ENCODE data around the gene CHST9.

DNA sequence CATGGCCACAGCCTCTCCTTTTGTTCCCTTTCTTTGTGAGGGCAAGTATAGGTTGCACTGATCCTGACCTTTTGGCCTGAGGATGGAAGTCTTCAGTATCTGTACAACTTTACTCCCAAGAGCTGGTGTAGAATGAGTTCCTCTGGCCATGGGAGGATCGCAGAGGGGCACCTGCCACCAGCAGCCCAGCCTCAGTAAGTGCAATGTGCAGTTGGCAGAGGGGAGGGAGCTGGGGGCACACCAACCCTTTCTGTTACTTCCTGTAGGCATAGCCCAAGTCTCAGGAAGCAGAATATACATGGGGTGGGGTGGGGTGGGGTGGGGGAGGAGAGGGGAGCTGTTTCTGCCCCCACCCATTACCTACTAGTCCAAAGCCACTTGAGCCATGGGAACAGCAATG, 254.5 kb downstream of the CHST9 start:
- TF ChIP-seq BHLHE40 (IDR thresholded peaks at IDR 0.05; ENCODE audit: borderline replicate concordance) (no peak), FOXM1 (IDR thresholded peaks at IDR 0.05; ENCODE audit: borderline replicate concordance) (no peak), FOXA1 (IDR thresholded peaks at IDR 0.05) (no peak), SP1 (IDR thresholded peaks at IDR 0.05) (no peak), ELF4 (IDR thresholded peaks at IDR 0.05) (no peak), TARDBP (IDR thresholded peaks at IDR 0.05) (no peak), HDGF (IDR thresholded peaks at IDR 0.05; ENCODE audit: borderline replicate concordance) (no peak)
- TF ChIP-seq, protein P1, sequence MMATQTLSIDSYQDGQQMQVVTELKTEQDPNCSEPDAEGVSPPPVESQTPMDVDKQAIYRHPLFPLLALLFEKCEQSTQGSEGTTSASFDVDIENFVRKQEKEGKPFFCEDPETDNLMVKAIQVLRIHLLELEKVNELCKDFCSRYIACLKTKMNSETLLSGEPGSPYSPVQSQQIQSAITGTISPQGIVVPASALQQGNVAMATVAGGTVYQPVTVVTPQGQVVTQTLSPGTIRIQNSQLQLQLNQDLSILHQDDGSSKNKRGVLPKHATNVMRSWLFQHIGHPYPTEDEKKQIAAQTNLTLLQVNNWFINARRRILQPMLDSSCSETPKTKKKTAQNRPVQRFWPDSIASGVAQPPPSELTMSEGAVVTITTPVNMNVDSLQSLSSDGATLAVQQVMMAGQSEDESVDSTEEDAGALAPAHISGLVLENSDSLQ (IDR thresholded peaks at IDR 0.05) = no peak

Data from HEK293T (cell line).